ENCODE results near the gene SEC31B.

SEC31B gene

GRCh38 chr10:100519311-100520051 is at the start of gene SEC31B:
Gene SEC31B (minus strand): TSS chr10:100519861. CDS start chr10:100516952, 2,909 bp downstream.
- DNase-seq (ENCODE audit: low read depth, low spot score): no peak

- no peak for DNase-seq (ENCODE audit: low read depth, low spot score)
Measured at GRCh38 chr10:100568912-100569311, 49.3 kb upstream of the SEC31B start.

- DNase-seq (ENCODE audit: low read depth, low spot score): no peak
Measured at GRCh38 chr10:100567826-100568225, 48.2 kb upstream of the SEC31B start.

GRCh38 chr10:100567249-100567648 is 47.6 kb upstream of the SEC31B start:
- DNase-seq (ENCODE audit: low read depth, low spot score): no peak

- DNase-seq (ENCODE audit: low read depth, low spot score): no peak
Measured at GRCh38 chr10:100566561-100566960, 46.9 kb upstream of the SEC31B start.

- no peak for DNase-seq (ENCODE audit: low read depth, low spot score)
Measured at GRCh38 chr10:100565206-100565985, 45.7 kb upstream of the SEC31B start.

GRCh38 chr10:100562008-100562672 is 42.5 kb upstream of the SEC31B start:
- DNase-seq (ENCODE audit: low read depth, low spot score): no peak

GRCh38 chr10:100561005-100561404 is 41.3 kb upstream of the SEC31B start:
- no peak for DNase-seq (ENCODE audit: low read depth, low spot score)

GRCh38 chr10:100560248-100560647 is 40.6 kb upstream of the SEC31B start:
- DNase-seq (ENCODE audit: low read depth, low spot score): no peak

- no peak for DNase-seq (ENCODE audit: low read depth, low spot score)
Measured at GRCh38 chr10:100554902-100555301, 35.2 kb upstream of the SEC31B start.

- no peak for DNase-seq (ENCODE audit: low read depth, low spot score)
Measured at GRCh38 chr10:100553929-100554328, 34.3 kb upstream of the SEC31B start.

- DNase-seq (ENCODE audit: low read depth, low spot score): no peak
Measured at GRCh38 chr10:100551738-100552137, 32.1 kb upstream of the SEC31B start.

- no peak for DNase-seq (ENCODE audit: low read depth, low spot score)
Measured at GRCh38 chr10:100551196-100551595, 31.5 kb upstream of the SEC31B start.

GRCh38 chr10:100544950-100545349 is 25.3 kb upstream of the SEC31B start:
- no peak for DNase-seq (ENCODE audit: low read depth, low spot score)

GRCh38 chr10:100537475-100537874 is 17.8 kb upstream of the SEC31B start:
- no peak for DNase-seq (ENCODE audit: low read depth, low spot score)

- peak; percentile 67 for DNase-seq (ENCODE audit: low read depth, low spot score)
Measured at GRCh38 chr10:100535715-100536353, 16.2 kb upstream of the SEC31B start, which contains the start of gene HIF1AN. Gene HIF1AN (plus strand): TSS chr10:100535943. CDS start chr10:100535959, 16 bp downstream.

- DNase-seq (ENCODE audit: low read depth, low spot score): no peak
Measured at GRCh38 chr10:100535338-100535714, 15.7 kb upstream of the SEC31B start.

- DNase-seq (ENCODE audit: low read depth, low spot score): no peak
Measured at GRCh38 chr10:100534726-100535125, 15.1 kb upstream of the SEC31B start.

GRCh38 chr10:100531761-100532160 is 12.1 kb upstream of the SEC31B start:
- DNase-seq (ENCODE audit: low read depth, low spot score): no peak

GRCh38 chr10:100529475-100530298 is 10.0 kb upstream of the SEC31B start, which contains the start of gene NDUFB8:
Gene NDUFB8 (minus strand): TSS chr10:100529871. CDS start chr10:100529851, 20 bp downstream.
- DNase-seq (ENCODE audit: low read depth, low spot score): peak; percentile 18
